NCI-H2081 (cell line): ENCODE measurements around the gene TEX48.
A peak's percentile ranks its signal among the peaks of the same experiment; 100 is the strongest.

Experiments
- DNase-seq, 2 experiments: peaks; one replicate each; lab custom pipeline; 2025; lab: John Stamatoyannopoulos, UW

The TEX48 gene

GRCh38 chr9:114621561-114621960, 60.4 kb downstream of the TEX48 start:
- DNase-seq: no peak

GRCh38 chr9:114619191-114619761, 62.7 kb downstream of the TEX48 start:
- no peak for DNase-seq

- DNase-seq: peak in 1 of 2 experiments; percentile 21
Measured at GRCh38 chr9:114616684-114617520, 65.1 kb downstream of the TEX48 start.
